ENCODE results near the gene NCLN.
"Not testable (repeated sequence)": the region's sequence is repeated elsewhere in the genome, so short reads cannot be mapped to it uniquely, and the experiment has no call there.

The NCLN gene

DNA sequence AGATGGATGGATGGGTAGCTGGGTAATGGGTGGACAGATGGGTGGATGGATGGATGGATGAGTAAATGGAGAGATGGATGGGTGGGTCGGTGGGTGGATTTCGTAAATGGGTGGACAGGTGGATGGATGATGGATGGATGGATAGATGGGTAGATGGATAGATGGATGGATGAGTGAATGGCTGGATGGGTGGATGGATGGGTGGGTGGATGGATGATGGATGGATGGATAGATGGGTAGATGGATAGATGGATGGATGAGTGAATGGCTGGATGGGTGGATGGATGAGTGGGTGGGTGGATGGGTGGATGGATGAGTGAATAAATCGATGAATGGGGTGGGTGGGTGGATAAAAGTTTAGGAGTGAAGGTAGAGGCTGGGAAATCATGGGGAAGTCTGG, 31.3 kb upstream of the NCLN start:
- DNase-seq (ENCODE audit: low read depth in 1 of 2, low spot score in 1 of 2) = not testable (repeated sequence)

DNA sequence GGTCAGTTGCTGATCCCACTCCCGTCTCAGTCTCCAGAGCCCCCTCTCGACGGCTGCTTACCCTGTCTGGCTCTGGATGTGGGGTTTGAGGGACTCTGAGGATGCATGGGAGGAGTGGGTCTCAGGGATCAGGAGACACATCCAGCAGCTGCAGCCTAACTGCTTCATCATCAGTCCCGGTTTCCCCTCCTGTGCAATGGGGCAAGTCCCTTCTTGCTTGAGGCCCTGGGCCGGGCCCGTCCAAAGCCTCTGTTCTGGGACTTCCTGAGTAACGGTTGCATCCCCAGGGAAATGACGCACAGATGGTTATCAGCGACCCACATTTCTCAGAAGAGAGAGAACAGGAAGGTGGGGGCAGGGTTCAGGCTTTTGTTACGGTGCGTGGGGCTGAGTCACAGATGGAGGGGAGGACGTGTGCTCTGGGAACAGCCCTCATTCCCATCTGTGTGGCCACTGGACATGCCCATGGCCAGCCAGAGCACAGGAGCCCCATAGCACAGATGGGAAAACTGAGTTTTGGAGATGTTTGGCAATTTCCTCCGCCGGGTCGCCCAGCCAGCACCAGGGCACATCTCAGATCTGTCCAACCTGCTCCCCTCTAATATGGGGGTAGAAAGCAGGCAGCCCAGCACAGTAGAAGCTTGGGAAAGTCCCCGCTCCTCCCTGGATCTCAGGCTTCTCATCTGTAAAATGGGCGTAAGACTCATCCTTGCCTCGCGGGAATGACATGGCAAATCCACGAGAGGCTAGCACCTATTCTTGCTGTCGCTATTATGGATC, 30.6 kb upstream of the NCLN start:
- peak; percentile 44 to 64 for DNase-seq (ENCODE audit: low read depth in 1 of 2, low spot score in 1 of 2)

DNA sequence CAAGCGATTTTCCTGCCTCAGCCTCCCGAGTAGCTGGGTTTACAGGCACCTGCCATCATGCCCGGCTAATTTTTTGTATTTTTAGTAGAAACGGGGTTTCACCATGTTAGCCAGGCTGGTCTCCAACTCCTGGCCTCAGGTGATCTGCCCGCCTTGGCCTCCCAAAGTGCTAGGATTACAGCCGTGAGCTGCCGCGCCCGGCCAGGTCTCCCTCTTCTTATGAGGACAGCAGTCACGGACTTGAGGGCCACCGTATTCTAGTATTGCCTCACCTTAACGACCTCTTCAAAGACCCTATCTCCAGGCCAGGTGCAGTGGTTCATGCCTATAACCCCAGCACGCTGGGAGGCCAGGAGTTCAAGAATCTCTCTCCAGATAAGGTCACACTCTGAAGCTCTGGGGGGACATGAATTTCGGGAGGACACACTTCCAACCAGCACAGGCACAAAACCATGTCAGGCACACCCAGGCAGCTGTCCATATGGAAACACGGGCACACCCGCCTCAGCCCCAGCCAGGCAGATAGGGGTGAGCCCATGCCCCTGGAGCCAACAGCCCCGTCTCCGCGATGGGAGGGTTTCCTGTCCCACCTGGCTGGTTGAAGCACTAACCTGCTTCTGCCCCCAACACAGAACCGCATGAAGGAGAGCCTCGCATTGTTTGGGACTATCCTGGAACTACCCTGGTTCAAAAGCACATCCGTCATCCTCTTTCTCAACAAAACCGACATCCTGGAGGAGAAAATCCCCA, 28.5 kb upstream of the NCLN start:
- no peak for DNase-seq (ENCODE audit: low read depth in 1 of 2, low spot score in 1 of 2)

DNA sequence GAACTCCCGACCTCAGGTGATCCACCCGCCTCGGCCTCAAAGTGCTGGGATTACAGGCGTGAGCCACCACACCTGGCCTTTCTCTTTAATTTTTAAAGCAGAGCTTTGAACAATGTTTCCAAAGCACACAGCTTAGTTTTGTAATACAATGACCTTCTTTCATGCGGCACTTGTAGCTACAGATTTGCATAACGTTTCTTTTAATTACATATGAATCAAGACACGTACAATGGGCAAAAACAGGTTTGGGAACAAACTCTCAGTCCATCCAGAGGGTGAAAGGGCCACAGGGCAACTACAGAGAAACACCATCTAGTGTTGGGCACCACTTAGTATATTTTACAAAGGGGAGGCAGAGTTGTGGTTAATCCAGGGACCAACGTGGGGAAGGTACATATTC, 26.2 kb upstream of the NCLN start:
- DNase-seq (ENCODE audit: low read depth in 1 of 2, low spot score in 1 of 2) = no peak

DNA sequence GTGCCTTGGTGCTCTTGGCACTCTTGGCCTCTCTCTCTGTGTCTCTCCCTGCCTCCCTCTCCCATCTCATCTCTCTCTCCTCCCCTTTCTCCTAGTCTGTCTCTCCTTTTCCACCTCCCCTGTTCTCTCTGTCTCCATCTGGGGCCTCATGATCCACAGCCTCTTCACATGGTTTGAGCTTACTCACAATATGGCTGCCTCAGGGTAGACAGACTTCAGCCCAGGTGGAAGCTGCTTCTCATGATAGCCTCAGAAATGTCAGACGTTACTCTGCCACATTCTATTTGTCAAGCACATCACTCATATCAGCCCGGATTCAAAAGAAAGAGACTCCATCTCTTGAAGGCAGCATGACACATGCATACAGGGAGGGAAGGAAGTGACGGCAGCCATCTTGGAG, 25.5 kb upstream of the NCLN start:
- no peak for DNase-seq (ENCODE audit: low read depth in 1 of 2, low spot score in 1 of 2)

DNA sequence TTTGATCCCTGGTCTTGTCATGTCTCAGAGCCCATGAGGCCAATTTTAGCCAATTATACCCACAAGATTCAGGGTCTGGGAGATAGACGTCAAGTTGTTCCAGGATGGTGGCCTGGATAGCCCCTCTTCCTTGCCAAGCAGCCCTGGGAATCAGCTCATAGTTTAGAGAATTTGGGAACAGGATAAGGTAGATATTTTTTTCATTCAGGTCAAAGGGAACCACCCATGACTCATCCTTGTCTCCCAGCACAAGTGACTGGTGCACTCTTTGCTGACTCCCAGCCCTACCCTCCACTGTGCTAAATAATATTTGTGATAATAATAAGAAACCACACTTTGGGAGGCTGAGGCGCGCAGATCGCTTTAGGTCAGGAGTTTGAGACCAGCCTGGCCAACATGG, 24.3 kb upstream of the NCLN start:
- no peak for DNase-seq (ENCODE audit: low read depth in 1 of 2, low spot score in 1 of 2)

DNA sequence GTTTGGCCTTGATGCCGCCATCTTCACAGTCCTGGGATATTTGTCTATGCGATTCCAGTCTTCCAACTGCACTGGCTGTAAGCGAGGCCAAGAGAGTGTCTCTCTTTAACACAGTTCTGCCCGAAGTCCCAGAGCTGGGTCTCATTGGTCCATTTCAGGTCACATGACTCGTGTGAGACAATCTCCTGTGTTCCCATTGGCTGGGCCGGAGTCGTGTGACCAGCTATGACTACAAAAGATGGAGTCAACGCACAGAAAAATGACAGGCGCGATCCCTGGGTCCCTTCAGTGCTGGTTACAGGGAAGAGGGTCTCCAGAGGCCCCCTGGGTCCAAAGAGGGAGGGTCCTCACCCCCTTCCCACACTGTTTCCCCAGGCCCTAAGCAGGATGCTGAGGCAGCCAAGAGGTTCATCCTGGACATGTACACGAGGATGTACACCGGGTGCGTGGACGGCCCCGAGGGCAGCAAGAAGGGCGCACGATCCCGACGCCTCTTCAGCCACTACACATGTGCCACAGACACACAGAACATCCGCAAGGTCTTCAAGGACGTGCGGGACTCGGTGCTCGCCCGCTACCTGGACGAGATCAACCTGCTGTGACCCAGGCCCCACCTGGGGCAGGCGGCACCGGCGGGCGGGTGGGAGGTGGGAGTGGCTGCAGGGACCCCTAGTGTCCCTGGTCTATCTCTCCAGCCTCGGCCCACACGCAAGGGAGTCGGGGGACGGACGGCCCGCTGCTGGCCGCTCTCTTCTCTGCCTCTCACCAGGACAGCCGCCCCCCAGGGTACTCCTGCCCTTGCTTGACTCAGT, 23.1 kb upstream of the NCLN start:
- DNase-seq (ENCODE audit: low read depth in 1 of 2, low spot score in 1 of 2) = no peak

DNA sequence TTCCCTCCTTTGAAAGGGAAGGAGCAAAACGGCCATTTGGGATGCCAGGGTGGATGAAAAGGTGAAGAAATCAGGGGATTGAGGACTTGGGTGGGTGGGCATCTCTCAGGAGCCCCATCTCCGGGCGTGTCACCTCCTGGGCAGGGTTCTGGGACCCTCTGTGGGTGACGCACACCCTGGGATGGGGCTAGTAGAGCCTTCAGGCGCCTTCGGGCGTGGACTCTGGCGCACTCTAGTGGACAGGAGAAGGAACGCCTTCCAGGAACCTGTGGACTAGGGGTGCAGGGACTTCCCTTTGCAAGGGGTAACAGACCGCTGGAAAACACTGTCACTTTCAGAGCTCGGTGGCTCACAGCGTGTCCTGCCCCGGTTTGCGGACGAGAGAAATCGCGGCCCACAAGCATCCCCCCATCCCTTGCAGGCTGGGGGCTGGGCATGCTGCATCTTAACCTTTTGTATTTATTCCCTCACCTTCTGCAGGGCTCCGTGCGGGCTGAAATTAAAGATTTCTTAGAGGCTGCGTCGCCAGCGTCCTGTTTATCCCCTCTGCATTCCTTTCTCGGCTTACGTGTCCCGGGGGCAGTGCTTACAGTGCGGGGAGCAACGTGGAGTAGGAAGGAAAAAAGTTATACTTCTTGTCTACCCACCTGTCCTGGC, 22.4 kb upstream of the NCLN start:
- peak; percentile 48 to 60 for DNase-seq (ENCODE audit: low read depth in 1 of 2, low spot score in 1 of 2)

DNA sequence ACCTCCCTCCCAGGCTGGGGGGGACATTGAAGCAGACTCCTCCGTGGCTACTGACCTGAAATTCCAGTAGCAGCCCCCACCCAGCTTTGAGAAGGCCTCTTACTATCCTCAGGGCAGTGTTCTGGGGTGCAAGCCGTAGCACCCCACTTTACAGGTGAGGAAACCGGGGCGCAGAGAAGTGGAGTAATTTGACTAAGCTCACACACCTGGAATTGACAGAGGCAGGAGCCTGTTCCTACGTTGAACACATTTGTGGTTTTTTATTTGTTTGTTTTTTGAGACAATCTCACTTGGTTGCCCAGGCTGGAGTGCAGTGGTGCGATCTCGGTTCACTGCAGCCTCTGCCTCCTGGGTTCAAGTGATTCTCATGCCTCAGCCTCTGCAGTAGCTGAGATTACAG, 21.8 kb upstream of the NCLN start:
- no peak for DNase-seq (ENCODE audit: low read depth in 1 of 2, low spot score in 1 of 2)

DNA sequence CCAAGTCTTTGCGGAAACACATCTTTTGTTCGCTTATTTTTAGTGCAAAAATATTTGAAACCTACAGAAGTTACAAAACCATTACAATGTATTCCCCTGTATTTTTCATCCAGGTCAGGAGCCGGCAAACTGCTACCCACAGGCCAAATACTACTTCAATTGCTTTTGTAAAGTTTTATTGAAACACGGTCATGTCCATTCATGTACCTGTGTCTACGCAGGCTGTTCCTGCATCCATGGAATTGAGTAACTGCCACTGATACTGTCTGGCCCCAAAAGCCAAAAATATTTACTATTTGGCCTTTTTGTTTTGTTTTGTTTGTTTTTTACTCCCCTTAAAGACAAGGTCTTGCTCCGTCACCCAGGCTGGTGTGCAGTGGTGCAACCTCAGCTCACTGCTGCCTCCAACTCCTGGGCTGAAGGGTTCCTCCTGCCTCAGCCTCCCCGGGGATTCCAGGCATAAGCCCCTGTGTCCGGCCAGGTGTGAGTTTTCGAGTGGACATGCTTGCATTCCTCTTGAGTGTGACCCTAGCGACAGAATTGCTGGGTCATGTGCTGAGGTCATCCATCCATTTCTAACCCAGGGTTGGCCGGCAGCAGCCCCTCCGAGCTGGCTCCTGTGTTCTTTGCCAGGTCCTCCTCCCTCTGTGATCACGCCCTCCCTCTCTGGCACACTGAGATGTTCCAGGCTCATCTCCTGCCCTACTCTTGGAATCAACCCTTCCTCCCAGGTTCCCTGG, 18.0 kb upstream of the NCLN start:
- DNase-seq (ENCODE audit: low read depth in 1 of 2, low spot score in 1 of 2) = no peak

DNA sequence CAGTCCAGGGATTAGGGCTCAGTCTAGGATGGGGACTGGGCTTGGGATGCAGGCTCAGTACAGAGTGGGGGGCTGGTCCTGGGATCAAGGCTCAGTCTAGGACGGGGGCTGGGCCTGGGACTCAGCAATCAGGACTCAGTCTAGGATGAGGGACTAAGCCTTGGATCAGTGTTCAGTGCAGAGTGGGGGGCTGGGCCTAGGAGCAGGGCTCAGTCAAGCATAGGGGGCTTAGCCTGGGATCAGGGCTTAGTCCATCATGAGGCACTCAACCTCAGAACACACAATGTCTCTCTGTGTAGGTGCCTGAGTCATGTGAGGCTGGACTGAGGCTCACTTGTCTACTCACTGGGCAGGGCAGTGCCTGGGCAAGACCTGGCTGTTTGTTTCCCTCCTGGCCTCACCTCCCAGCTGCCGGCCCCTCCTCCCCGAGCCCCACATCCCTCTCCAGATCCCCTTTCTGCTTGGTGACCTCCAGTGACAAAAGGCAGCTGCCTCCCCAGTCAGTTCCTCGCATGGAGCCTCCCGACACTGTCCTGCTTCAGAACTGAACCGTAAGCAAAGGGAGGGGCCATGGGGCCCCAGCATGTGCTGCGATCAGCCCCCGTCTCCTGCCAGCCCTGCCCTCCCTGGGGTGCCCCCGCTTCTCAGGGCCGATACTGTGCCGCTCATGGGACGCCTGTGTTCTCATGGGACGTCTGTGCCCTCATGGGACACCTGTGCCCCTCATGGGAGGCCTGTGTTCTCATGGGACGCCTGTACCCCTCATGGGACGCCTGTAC, 13.6 kb upstream of the NCLN start:
- no peak for DNase-seq (ENCODE audit: low read depth in 1 of 2, low spot score in 1 of 2)

DNA sequence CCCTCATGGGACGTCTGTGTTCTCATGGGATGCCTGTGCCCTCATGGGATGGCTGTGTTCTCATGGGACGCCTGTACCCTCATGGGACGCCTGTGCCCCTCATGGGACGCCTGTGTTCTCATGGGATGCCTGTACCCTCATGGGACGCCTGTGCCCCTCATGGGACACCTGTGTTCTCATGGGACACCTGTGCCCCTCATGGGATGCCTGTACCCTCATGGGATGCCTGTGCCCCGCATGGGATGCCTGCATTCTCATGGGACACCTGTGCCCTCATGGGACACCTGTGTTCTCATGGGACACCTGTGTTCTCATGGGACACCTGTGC, 13.1 kb upstream of the NCLN start:
- DNase-seq (ENCODE audit: low read depth in 1 of 2, low spot score in 1 of 2) = not testable (repeated sequence)

DNA sequence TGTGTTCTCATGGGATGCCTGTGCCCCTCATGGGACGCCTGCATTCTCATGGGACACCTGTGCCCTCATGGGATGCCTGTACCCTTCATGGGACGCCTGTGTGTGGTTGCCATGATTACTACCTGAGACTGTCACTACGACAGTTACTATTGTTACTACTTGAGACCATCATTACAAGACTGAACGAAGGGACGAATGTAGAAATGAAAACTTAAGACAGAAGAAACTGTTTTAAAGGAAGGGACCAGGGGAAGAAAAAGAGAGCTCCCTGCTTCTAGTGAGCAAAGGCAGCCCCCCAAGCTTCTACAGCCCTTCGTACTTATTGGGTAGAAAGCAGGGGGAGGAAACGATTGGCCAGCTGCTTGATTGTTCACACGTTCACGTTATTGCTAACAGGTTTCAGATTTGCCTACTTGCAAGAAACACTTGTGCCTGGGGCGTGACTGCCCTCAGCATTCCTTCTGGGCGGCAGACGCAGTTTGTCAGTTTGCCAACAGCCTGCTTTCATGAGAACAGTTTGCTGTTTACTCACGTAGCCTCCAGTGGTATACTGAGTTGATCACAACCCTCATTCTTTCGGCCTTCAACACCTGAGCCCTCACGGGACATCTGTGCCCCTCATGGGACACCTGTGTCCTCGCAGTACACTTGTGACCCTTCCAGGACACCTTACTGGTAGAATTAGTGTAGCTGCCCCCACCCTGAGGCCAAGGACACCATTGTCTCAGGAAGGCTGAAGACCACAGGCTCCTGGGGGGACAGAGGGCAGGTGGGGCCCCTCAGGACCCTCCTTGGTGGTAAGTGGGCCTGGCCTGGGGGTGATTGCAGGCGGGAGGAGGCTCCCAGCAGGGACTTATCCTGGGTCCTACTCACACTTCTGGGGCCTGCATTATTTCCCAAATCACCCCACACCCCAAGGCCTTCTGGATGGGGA, 9.7 kb upstream of the NCLN start:
- no peak for DNase-seq (ENCODE audit: low read depth in 1 of 2, low spot score in 1 of 2)

DNA sequence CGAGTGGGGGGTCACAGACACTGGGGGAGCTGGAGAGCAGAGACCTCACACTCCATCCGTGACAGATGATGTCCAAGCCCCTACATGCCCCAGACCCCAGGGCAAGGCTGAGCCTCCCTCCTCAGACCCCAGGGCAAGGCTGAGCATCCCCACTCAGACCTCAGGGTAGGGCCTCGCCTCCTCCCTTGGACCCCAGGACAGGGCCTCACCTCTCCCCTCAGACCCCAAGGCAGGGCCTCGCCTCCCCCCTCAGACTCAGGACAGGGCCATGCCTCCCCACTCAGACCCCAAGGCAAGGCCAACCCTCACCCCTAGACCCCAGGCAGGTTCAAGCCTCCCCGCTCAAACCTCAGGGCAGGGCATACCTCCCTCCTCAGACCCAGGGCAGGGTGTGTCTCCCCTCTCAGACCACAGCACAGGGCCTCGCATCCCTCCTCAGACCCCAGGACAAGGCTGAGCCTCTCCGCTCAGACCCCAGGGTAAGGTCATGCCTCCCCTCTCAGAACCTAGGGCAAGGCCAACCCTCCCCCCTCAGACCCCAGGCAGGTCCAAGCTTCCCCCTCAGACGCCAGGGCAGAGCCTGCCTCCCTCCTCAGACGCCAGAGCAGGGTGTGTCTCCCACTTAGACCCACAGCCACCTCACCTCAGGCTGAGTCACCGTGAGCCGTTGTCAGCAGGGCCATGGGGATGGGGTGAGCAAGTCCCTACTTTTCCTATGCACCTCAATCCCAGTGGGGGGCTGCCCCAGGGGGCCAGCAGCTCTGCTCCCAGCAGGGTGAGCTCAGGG, 8.8 kb upstream of the NCLN start:
- peak; percentile 52 to 67 for DNase-seq (ENCODE audit: low read depth in 1 of 2, low spot score in 1 of 2)

DNA sequence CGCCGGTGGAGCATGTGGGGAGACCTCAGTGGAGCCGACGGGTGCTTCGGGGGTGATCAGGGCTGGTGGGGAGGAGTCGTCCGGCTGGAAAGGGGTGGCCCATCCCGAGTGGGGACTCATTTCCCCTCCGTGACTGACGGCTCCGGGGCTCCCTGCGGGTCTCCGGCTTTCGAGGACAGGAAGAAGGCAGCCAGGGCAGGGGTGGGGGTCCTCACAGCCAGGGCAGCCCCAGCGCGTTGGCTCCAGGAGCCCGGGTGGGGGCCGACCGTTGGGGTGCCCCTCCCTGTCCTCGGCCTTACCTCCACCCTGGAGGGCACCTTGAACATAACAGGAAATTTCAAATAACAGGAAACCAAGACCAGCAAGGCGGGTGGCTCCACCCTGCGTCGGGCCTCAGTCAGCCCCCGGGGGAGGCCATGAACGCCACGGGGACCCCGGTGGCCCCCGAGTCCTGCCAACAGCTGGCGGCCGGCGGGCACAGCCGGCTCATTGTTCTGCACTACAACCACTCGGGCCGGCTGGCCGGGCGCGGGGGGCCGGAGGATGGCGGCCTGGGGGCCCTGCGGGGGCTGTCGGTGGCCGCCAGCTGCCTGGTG, 7.3 kb upstream of the NCLN start, which contains the start of gene S1PR4:
Gene S1PR4, plus strand, starts transcription at position 393 of the 596 bp plus-strand sequence. Its CDS starts 24 bp downstream, at position 417.
- peak; percentile 48 to 51 for DNase-seq (ENCODE audit: low read depth in 1 of 2, low spot score in 1 of 2)

DNA sequence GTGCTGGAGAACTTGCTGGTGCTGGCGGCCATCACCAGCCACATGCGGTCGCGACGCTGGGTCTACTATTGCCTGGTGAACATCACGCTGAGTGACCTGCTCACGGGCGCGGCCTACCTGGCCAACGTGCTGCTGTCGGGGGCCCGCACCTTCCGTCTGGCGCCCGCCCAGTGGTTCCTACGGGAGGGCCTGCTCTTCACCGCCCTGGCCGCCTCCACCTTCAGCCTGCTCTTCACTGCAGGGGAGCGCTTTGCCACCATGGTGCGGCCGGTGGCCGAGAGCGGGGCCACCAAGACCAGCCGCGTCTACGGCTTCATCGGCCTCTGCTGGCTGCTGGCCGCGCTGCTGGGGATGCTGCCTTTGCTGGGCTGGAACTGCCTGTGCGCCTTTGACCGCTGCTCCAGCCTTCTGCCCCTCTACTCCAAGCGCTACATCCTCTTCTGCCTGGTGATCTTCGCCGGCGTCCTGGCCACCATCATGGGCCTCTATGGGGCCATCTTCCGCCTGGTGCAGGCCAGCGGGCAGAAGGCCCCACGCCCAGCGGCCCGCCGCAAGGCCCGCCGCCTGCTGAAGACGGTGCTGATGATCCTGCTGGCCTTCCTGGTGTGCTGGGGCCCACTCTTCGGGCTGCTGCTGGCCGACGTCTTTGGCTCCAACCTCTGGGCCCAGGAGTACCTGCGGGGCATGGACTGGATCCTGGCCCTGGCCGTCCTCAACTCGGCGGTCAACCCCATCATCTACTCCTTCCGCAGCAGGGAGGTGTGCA, 6.6 kb upstream of the NCLN start:
- no peak for DNase-seq (ENCODE audit: low read depth in 1 of 2, low spot score in 1 of 2)
